Measurements from ENCODE around the gene CCDC78. TPM values are rescaled to one million over a fixed set of nuclear protein-coding genes. Genes with fewer than 3 reads are reported as not detected.
"Not testable (repeated sequence)": the region's sequence is repeated elsewhere in the genome, so short reads cannot be mapped to it uniquely, and the experiment has no call there.

The CCDC78 gene
- total RNA-seq, 1 donor from 2014 or later = 5.3 TPM

- no peak for DNase-seq (ENCODE audit: low spot score)
These were observed 35.6 kb upstream of the CCDC78 start for GRCh38 chr16:761625-762513.

- DNase-seq (ENCODE audit: low spot score) = no peak
These were observed 34.5 kb upstream of the CCDC78 start, which contains the start of gene MSLN for GRCh38 chr16:760545-761343. TSS of gene MSLN (plus strand) at chr16:760734. CDS start at chr16:762681, 1,947 bp downstream.

GRCh38 chr16:760065-760464 lies 33.8 kb upstream of the CCDC78 start:
- no peak for DNase-seq (ENCODE audit: low spot score)

- no peak for DNase-seq (ENCODE audit: low spot score)
These were observed 33.1 kb upstream of the CCDC78 start for GRCh38 chr16:759110-759910.

- no peak for DNase-seq (ENCODE audit: low spot score)
These were observed 30.2 kb upstream of the CCDC78 start for GRCh38 chr16:756428-756827.

GRCh38 chr16:754656-755055 lies 28.4 kb upstream of the CCDC78 start:
- no peak for DNase-seq (ENCODE audit: low spot score)

- DNase-seq (ENCODE audit: low spot score) = not testable (repeated sequence)
These were observed 27.9 kb upstream of the CCDC78 start for GRCh38 chr16:754121-754607.

GRCh38 chr16:752007-752312 lies 25.7 kb upstream of the CCDC78 start:
- no peak for DNase-seq (ENCODE audit: low spot score)

GRCh38 chr16:751152-752006 lies 25.1 kb upstream of the CCDC78 start:
- DNase-seq (ENCODE audit: low spot score) = no peak

- no peak for DNase-seq (ENCODE audit: low spot score)
These were observed 24.2 kb upstream of the CCDC78 start for GRCh38 chr16:750485-750884.

GRCh38 chr16:749010-749409 lies 22.8 kb upstream of the CCDC78 start:
- DNase-seq (ENCODE audit: low spot score) = no peak

GRCh38 chr16:747978-748746 lies 21.9 kb upstream of the CCDC78 start:
- no peak for DNase-seq (ENCODE audit: low spot score)

- DNase-seq (ENCODE audit: low spot score) = no peak
These were observed 20.4 kb upstream of the CCDC78 start for GRCh38 chr16:746637-747036.

- DNase-seq (ENCODE audit: low spot score) = no peak
These were observed 19.5 kb upstream of the CCDC78 start for GRCh38 chr16:745739-746138.

GRCh38 chr16:743794-744500 lies 17.7 kb upstream of the CCDC78 start:
- no peak for DNase-seq (ENCODE audit: low spot score)

GRCh38 chr16:742894-743293 lies 16.7 kb upstream of the CCDC78 start:
- DNase-seq (ENCODE audit: low spot score) = not testable (repeated sequence)

GRCh38 chr16:741986-742629 lies 15.9 kb upstream of the CCDC78 start:
- DNase-seq (ENCODE audit: low spot score) = no peak

GRCh38 chr16:740764-741505 lies 14.7 kb upstream of the CCDC78 start, which contains the start of gene CIAO3:
TSS of gene CIAO3 (minus strand) at chr16:740997. CDS start at chr16:740985, 12 bp downstream.
- peak; percentile 90 for DNase-seq (ENCODE audit: low spot score)
